Vagina (tissue), 2 donors: ENCODE data around the gene CNTNAP5. TPM values are rescaled to one million over a fixed set of nuclear protein-coding genes. Genes with fewer than 3 reads are reported as not detected.

Experiments used
- DNase-seq, 2 donors: peaks; one replicate each; pipeline ENCODE4 v3.0.0-alpha.2; 2017; ENCODE audit errors: extremely low spot score in 2 of 2
- H3K27ac ChIP-seq: fragments of 200-600 bp; sonication (generic); one replicate; pipeline ENCODE4 v1.5.1; 2019
- H3K27me3 ChIP-seq: fragments of 200-600 bp; sonication (generic); one replicate; pipeline ENCODE4 v1.5.1; 2019
- H3K36me3 ChIP-seq, 2 donors: fragments of 200-600 bp; sonication (generic); one replicate each; pipeline ENCODE4 v1.5.1; 2017 to 2019
- H3K4me1 ChIP-seq: fragments of 200-600 bp; sonication (generic); one replicate; pipeline ENCODE4 v1.5.1; 2019
- H3K4me3 ChIP-seq, 2 donors: fragments of 200-600 bp; sonication (generic); 1 replicate in 1 of 2; 2 replicates in 1 of 2; pipeline ENCODE4 v1.5.1; 2016 to 2019
- H3K9me3 ChIP-seq: fragments of 200-600 bp; sonication (generic); one replicate; pipeline ENCODE4 v1.5.1; 2019
- CTCF ChIP-seq, 3 experiments: fragments of 450-650 bp in 2 of 3; fragments of 200-600 bp in 1 of 3; sonication (generic) in 1 of 3; IDR thresholded peaks; one replicate each; pipeline ENCODE4 v1.5.1; 2017 to 2019; ENCODE audit warnings: antibody characterized with exemption in 3 of 3, mild to moderate bottlenecking in 2 of 3, moderate library complexity in 2 of 3
- POLR2A ChIP-seq, 2 donors: fragments of 450-650 bp; IDR thresholded peaks; one replicate each; pipeline ENCODE4 v1.6.1; 2017; ENCODE audit warnings: antibody characterized with exemption in 2 of 2, mild to moderate bottlenecking in 2 of 2, moderate library complexity in 2 of 2
- POLR2AphosphoS5 ChIP-seq, 2 donors: sonication (generic); formaldehyde crosslinking; IDR thresholded peaks; one replicate each; pipeline ENCODE4 v1.9.0; 2017; ENCODE audit warnings: antibody characterized with exemption in 2 of 2, mild to moderate bottlenecking in 2 of 2, low read depth in 1 of 2; ENCODE audit not compliant: insufficient read depth in 1 of 2
- intact Hi-C: fragments of 100-400 bp; cut with DNase I; formaldehyde crosslinking; loops from one replicate; pipeline ENCODE4 v1.15.1; 2023
- total RNA-seq: library from RNA; depleted of rRNA; stranded (reverse); fragments of >200 nt; gene quantifications from one replicate; pipeline ENCODE4 v1.2.3, GENCODE V29; 2016

The CNTNAP5 gene
- total RNA-seq, 1 donor from 2014 or later = not detected

GRCh38 chr2:124213977-124214587 is 189.0 kb downstream of the CNTNAP5 start:
- H3K27ac ChIP-seq = no peak overlapping the region
- H3K4me1 ChIP-seq = no peaks in the 10 kb centered on the region
- TF ChIP-seq POLR2A (IDR thresholded peaks at IDR 0.05) (no peak), CTCF (IDR thresholded peaks at IDR 0.05) (no peak), POLR2AphosphoS5 (IDR thresholded peaks at IDR 0.05; ENCODE audit: insufficient read depth in 1 of 2, low read depth in 1 of 2) (no peak)
- intact Hi-C loops = no loop called here
- no peaks in the 10 kb centered on the region for H3K9me3 ChIP-seq
- DNase-seq = no peak
- H3K4me3 ChIP-seq = no peak overlapping the region
- no peaks in the 10 kb centered on the region for H3K27me3 ChIP-seq
- no peaks in the 10 kb centered on the region for H3K36me3 ChIP-seq

- DNase-seq = no peak
Observed at GRCh38 chr2:124246170-124246569, 221.1 kb downstream of the CNTNAP5 start.

GRCh38 chr2:124248386-124248785 is 223.3 kb downstream of the CNTNAP5 start:
- no peak for DNase-seq
- H3K4me1 ChIP-seq = no peaks in the 10 kb centered on the region
- no peaks in the 10 kb centered on the region for H3K36me3 ChIP-seq
- no peak for TF ChIP-seq POLR2A (IDR thresholded peaks at IDR 0.05)
- TF ChIP-seq POLR2AphosphoS5 (IDR thresholded peaks at IDR 0.05; ENCODE audit: insufficient read depth in 1 of 2, low read depth in 1 of 2) = no peak
- no peak for TF ChIP-seq CTCF (IDR thresholded peaks at IDR 0.05)
- intact Hi-C loops = no loop called here
- H3K27ac ChIP-seq = no peak overlapping the region
- no peaks in the 10 kb centered on the region for H3K27me3 ChIP-seq
- no peak overlapping the region for H3K4me3 ChIP-seq
- H3K9me3 ChIP-seq = no peaks in the 10 kb centered on the region

More at GRCh38 chr2:124246170-124246569, 221.1 kb downstream of the CNTNAP5 start:
- no peak overlapping the region for H3K27ac ChIP-seq
- H3K4me1 ChIP-seq = no peaks in the 10 kb centered on the region
- no peaks in the 10 kb centered on the region for H3K9me3 ChIP-seq
- no peaks in the 10 kb centered on the region for H3K27me3 ChIP-seq
- TF ChIP-seq POLR2AphosphoS5 (IDR thresholded peaks at IDR 0.05; ENCODE audit: insufficient read depth in 1 of 2, low read depth in 1 of 2) (no peak), CTCF (IDR thresholded peaks at IDR 0.05) (no peak), POLR2A (IDR thresholded peaks at IDR 0.05) (no peak)
- no peaks in the 10 kb centered on the region for H3K36me3 ChIP-seq
- intact Hi-C loops = no loop called here
- no peak overlapping the region for H3K4me3 ChIP-seq

DNA sequence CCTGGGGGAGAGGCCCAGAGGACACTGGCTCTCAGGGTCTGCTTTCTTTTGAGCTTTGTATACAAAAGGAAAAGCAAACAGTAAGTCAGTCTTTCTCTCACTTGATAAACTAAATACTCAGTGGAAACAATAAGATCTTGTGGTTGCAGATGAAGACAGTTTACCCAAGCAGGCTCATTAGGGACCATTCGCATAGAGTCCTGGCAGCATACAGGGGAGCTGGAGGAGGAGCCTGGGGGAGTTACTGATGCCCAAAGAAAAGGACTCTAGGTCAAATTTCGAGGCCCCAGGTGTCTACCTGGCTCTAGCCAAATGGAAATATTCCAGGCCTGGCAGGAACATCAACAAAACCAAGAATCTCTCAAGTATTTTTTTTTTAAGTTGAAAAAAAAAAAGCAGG is 225.3 kb downstream of the CNTNAP5 start:
- H3K9me3 ChIP-seq = no peaks in the 10 kb centered on the region
- no peaks in the 10 kb centered on the region for H3K27me3 ChIP-seq
- no peak for TF ChIP-seq POLR2AphosphoS5 (IDR thresholded peaks at IDR 0.05; ENCODE audit: insufficient read depth in 1 of 2, low read depth in 1 of 2)
- TF ChIP-seq CTCF (IDR thresholded peaks at IDR 0.05) = no peak
- no peak for TF ChIP-seq POLR2A (IDR thresholded peaks at IDR 0.05)
- H3K36me3 ChIP-seq = no peaks in the 10 kb centered on the region
- H3K4me1 ChIP-seq = no peaks in the 10 kb centered on the region
- intact Hi-C loops = no loop called here
- no peak for DNase-seq
- H3K4me3 ChIP-seq = no peak overlapping the region
- no peak overlapping the region for H3K27ac ChIP-seq

DNA sequence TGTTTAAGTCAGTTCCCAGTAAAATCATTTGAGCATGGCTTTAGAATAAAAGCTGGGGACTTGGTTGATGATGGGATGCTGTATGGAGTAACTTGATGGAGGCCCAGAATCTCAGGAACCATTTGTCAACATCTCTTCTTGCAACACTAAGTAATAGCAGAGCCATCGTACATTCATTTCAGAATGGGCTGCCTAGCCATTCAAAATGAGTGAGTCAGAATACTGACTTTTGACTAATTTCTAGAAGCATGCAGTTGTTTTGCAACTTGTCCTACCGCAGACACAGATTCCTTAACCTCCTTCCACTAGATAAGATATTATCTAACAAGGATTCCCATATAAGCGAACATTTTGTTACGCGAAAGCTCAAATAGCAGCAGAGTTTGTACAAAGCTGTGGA is 229.5 kb downstream of the CNTNAP5 start:
- H3K4me3 ChIP-seq = no peak overlapping the region
- no peaks in the 10 kb centered on the region for H3K4me1 ChIP-seq
- no peak for DNase-seq
- no peak for TF ChIP-seq POLR2AphosphoS5 (IDR thresholded peaks at IDR 0.05; ENCODE audit: insufficient read depth in 1 of 2, low read depth in 1 of 2)
- no peak for TF ChIP-seq CTCF (IDR thresholded peaks at IDR 0.05)
- TF ChIP-seq POLR2A (IDR thresholded peaks at IDR 0.05) = no peak
- H3K9me3 ChIP-seq = no peaks in the 10 kb centered on the region
- intact Hi-C loops = no loop called here
- no peaks in the 10 kb centered on the region for H3K27me3 ChIP-seq
- no peak overlapping the region for H3K27ac ChIP-seq
- H3K36me3 ChIP-seq = no peaks in the 10 kb centered on the region
